Sigmoid colon (tissue), 7 donors: ENCODE data around the gene ASCL3. TPM values are rescaled to one million over a fixed set of nuclear protein-coding genes. Genes with fewer than 3 reads are reported as not detected.
"Not testable (repeated sequence)": the region's sequence is repeated elsewhere in the genome, so short reads cannot be mapped to it uniquely, and the experiment has no call there.

Experiments
- DNase-seq: peaks from one replicate; pipeline ENCODE4 v3.0.0-alpha.2; 2019
- H3K27ac ChIP-seq, 4 donors: fragments of 200-600 bp; sonication (generic); one replicate each; pipeline ENCODE4 v1.5.1; 2016 to 2019; ENCODE audit warnings: mild to moderate bottlenecking in 1 of 4
- H3K27me3 ChIP-seq, 3 donors: fragments of 200-600 bp; sonication (generic); one replicate each; pipeline ENCODE4 v1.5.1; 2019; ENCODE audit warnings: mild to moderate bottlenecking in 1 of 3
- H3K36me3 ChIP-seq, 4 donors: fragments of 200-600 bp; sonication (generic); one replicate each; pipeline ENCODE4 v1.5.1; 2016 to 2019
- H3K4me1 ChIP-seq, 4 donors: fragments of 200-600 bp; sonication (generic); one replicate each; pipeline ENCODE4 v1.5.1; 2017 to 2019
- H3K4me3 ChIP-seq, 4 donors: fragments of 200-600 bp; sonication (generic); one replicate each; pipeline ENCODE4 v1.5.1; 2017 to 2019; ENCODE audit warnings: mild to moderate bottlenecking in 2 of 4, moderate library complexity in 1 of 4
- H3K9me3 ChIP-seq, 4 donors: fragments of 200-600 bp in 3 of 4; sonication (generic) in 3 of 4; one replicate each; pipeline versions ENCODE4 v1.5.1 to v1.6.1; 2013 to 2019
- CTCF ChIP-seq, 4 experiments: fragments of 450-650 bp in 3 of 4; fragments of 200-600 bp in 1 of 4; IDR thresholded peaks; one replicate each; pipeline ENCODE4 v1.5.1; 2016 to 2019; ENCODE audit warnings: antibody characterized with exemption in 4 of 4, mild to moderate bottlenecking in 3 of 4, moderate library complexity in 2 of 4
- EP300 ChIP-seq, 4 donors: sonication (generic); formaldehyde crosslinking; IDR thresholded peaks; one replicate each; pipeline ENCODE4 v1.6.1; 2017; ENCODE audit warnings: antibody characterized with exemption in 4 of 4
- POLR2A ChIP-seq, 2 donors: fragments of 450-650 bp; IDR thresholded peaks; one replicate each; pipeline ENCODE4 v1.6.1; 2016; ENCODE audit warnings: antibody characterized with exemption in 2 of 2, mild to moderate bottlenecking in 2 of 2, moderate library complexity in 2 of 2
- POLR2AphosphoS5 ChIP-seq, 4 donors: sonication (generic); formaldehyde crosslinking; IDR thresholded peaks; one replicate each; pipeline ENCODE4 v1.6.1; 2017; ENCODE audit warnings: antibody characterized with exemption in 4 of 4
- WGBS, 2 donors: extraction: QIAGEN DNeasy Blood & Tissue Kit; methylation state at CpG; one replicate each; pipeline ENCODE4 v1.1.7; 2013; 5-methylcytosine and 5-hydroxymethylcytosine counted together
- intact Hi-C: fragments of 100-400 bp; cut with DNase I; formaldehyde crosslinking; loops from one replicate; pipeline ENCODE4 v1.15.1; 2023
- polyA plus RNA-seq, 3 donors: library from polyadenylated mRNA; stranded (reverse); fragments of 200-250 nt; gene quantifications; one replicate each; pipeline ENCODE4 v1.2.3, GENCODE V29; 2013
- total RNA-seq, 4 donors: library from RNA; depleted of rRNA; stranded (reverse); fragments of >200 nt; gene quantifications; one replicate each; pipeline ENCODE4 v1.1.0, GENCODE V29; 2016
- donor health status: healthy with polysubstance abuse.
- donor health status: Bipolar disorder and iron deficiency.
- donor health status: healthy.

ASCL3 gene
- total and polyA plus RNA-seq, 7 donors = not detected

- intact Hi-C loops = no loop called here
- no peaks in the 10 kb centered on the region for H3K9me3 ChIP-seq
- no peak overlapping the region for H3K4me3 ChIP-seq
- no peak for DNase-seq
- H3K4me1 ChIP-seq = no peaks in the 10 kb centered on the region
- TF ChIP-seq CTCF (IDR thresholded peaks at IDR 0.05) (no peak), EP300 (IDR thresholded peaks at IDR 0.05) (no peak), POLR2A (IDR thresholded peaks at IDR 0.05) (no peak), POLR2AphosphoS5 (IDR thresholded peaks at IDR 0.05) (no peak)
- no peaks in the 10 kb centered on the region for H3K27me3 ChIP-seq
- no peak overlapping the region for H3K27ac ChIP-seq
- no peaks in the 10 kb centered on the region for H3K36me3 ChIP-seq
- WGBS, 2 donors = 88 to 90% methylated on average over 10 of the region's 10 CpGs
These were observed 5.7 kb downstream of the ASCL3 start for GRCh38 chr11:8937159-8937558.

DNA sequence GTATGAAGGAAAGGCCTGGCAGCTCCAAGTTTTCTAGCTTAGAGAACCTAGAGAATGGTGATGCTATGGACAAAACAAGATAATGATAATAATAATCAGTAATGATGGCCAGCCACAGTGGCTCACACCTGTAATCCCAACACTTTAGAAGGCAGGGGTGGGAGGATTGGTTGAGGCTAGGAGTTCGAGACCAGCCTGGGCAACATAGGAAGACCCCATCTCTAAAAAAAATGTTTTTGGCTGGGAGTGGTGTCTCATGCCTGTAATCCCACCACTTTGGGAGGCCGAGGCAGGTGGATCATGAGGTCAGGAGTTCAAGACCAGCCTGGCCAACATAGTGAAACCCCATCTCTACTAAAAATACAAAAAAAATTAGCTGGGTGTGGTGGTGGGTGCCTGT, 7.0 kb downstream of the ASCL3 start:
- DNase-seq, H3K4me1 ChIP-seq, H3K27ac ChIP-seq, H3K36me3 ChIP-seq, H3K9me3 ChIP-seq, H3K4me3 ChIP-seq, H3K27me3 ChIP-seq, intact Hi-C loops: not testable (repeated sequence)
- 88 to 93% methylated on average over 2 of the region's 2 CpGs for WGBS, 2 donors

- H3K9me3 ChIP-seq = no peaks in the 10 kb centered on the region
- H3K27me3 ChIP-seq = no peaks in the 10 kb centered on the region
- no peak for DNase-seq
- H3K4me1 ChIP-seq = no peaks in the 10 kb centered on the region
- no peak for TF ChIP-seq POLR2AphosphoS5 (IDR thresholded peaks at IDR 0.05)
- TF ChIP-seq EP300 (IDR thresholded peaks at IDR 0.05) = no peak
- TF ChIP-seq CTCF (IDR thresholded peaks at IDR 0.05) = no peak
- no peak for TF ChIP-seq POLR2A (IDR thresholded peaks at IDR 0.05)
- no peak overlapping the region for H3K4me3 ChIP-seq
- WGBS, 2 donors = 60 to 70% methylated on average over 14 of the region's 14 CpGs
- no peak overlapping the region for H3K27ac ChIP-seq
- intact Hi-C loops = no loop called here
- H3K36me3 ChIP-seq = no peaks in the 10 kb centered on the region
These were observed 7.9 kb downstream of the ASCL3 start for GRCh38 chr11:8934742-8935488.

DNA sequence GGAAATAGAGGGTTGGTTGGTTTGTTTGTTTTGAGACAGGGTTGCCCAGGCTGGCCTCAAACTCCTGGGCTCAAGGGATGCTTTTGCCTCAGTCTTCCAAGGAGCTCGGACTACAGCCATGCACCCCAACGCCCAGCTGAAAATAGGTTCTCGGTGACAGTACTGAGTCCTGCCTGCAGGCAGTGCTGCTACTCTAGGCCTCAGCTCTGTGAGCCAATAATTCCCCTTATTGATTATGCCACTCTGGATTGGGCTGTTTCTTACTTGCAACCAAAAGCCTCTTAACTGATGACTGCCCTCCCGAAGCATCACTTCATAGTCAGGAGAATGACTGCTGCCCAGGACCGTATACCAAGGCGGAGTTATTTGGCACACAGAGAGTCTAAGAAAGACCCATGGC, 8.9 kb downstream of the ASCL3 start:
- H3K4me3 ChIP-seq = no peak overlapping the region
- WGBS, 2 donors = 82 to 91% methylated on average over 6 of the region's 6 CpGs
- no peaks in the 10 kb centered on the region for H3K36me3 ChIP-seq
- intact Hi-C loops = no loop called here
- no peaks in the 10 kb centered on the region for H3K27me3 ChIP-seq
- no peaks in the 10 kb centered on the region for H3K4me1 ChIP-seq
- no peaks in the 10 kb centered on the region for H3K9me3 ChIP-seq
- no peak for DNase-seq
- no peak overlapping the region for H3K27ac ChIP-seq
- TF ChIP-seq CTCF (IDR thresholded peaks at IDR 0.05) (no peak), POLR2A (IDR thresholded peaks at IDR 0.05) (no peak), EP300 (IDR thresholded peaks at IDR 0.05) (no peak), POLR2AphosphoS5 (IDR thresholded peaks at IDR 0.05) (no peak)

DNA sequence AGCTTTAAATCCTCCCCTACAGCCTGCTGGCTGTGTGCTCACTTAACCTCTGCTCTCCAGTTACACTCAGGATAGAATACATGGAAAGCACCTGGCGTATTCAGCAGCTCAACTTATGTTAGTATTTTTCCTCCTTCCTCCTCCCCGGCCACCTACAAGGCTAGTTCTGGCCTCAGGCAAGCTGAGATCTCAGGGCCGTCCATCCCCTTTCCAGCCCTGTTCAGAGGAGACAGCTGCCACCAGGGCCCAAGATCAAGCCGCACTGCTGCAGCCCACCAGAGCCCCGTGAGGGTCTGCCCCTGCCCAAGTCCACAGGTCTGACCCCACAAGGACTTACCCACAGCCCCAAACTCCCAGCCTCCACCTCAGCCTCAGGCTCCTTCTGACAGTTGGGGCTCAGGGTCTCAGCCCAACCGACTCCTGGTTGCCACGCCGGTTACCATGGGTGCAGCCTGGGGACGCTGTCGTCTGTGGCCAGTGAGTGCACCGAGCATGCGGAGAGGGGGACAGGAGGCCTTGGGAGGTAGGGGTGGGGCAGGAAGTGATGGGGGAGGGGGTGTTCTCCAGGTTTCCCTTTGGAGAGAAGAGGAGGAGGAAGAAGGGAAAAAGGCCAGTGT, 10.1 kb downstream of the ASCL3 start, which contains the start of gene C11orf16:
C11orf16 (minus strand) TSS at position 384 of the 617 bp plus-strand sequence. CDS start 639 bp downstream, outside the sequence.
- no peak within 1 kb of the TSS for H3K27ac ChIP-seq
- H3K27me3 ChIP-seq = no peaks in the 10 kb centered on the region
- DNase-seq = no peak
- no peaks in the 10 kb centered on the region for H3K9me3 ChIP-seq
- no peak for TF ChIP-seq POLR2A (IDR thresholded peaks at IDR 0.05)
- no peak for TF ChIP-seq CTCF (IDR thresholded peaks at IDR 0.05)
- TF ChIP-seq POLR2AphosphoS5 (IDR thresholded peaks at IDR 0.05) = no peak
- TF ChIP-seq EP300 (IDR thresholded peaks at IDR 0.05) = no peak
- no peak within 1 kb of the TSS for H3K4me3 ChIP-seq
- intact Hi-C loops = no loop called here
- H3K36me3 ChIP-seq = no peaks in the 10 kb centered on the region
- 73 to 81% methylated on average over 12 of the region's 12 CpGs for WGBS, 2 donors
- H3K4me1 ChIP-seq = no peaks in the 10 kb centered on the region
